Type B pancreatic cell (in vitro differentiated cells): Measurements from ENCODE around the gene CCNY. TPM values are rescaled to one million over a fixed set of nuclear protein-coding genes. Genes with fewer than 3 reads are reported as not detected.

Experiments
- DNase-seq: peaks from one replicate; pipeline ENCODE4 v3.0.0; 2021; ENCODE audit warnings: mixed read lengths; ENCODE audit not compliant: unreplicated experiment; ENCODE audit errors: extremely low spot score
- H3K27ac Mint-ChIP-seq: 2 replicates; pipeline ENCODE4 v1.8.0; 2021; ENCODE audit warnings: mild to moderate bottlenecking, mixed read lengths
- H3K27me3 Mint-ChIP-seq: 2 replicates; pipeline ENCODE4 v1.8.0; 2021; ENCODE audit warnings: mixed read lengths
- H3K36me3 Mint-ChIP-seq: 2 replicates; pipeline ENCODE4 v1.8.0; 2021; ENCODE audit warnings: mixed read lengths
- H3K4me1 Mint-ChIP-seq: one replicate; pipeline ENCODE4 v1.8.0; 2021; ENCODE audit warnings: mixed read lengths; ENCODE audit not compliant: unreplicated experiment
- H3K4me3 Mint-ChIP-seq: 2 replicates; pipeline ENCODE4 v1.8.0; 2021; ENCODE audit warnings: mild to moderate bottlenecking, mixed read lengths
- H3K9me3 Mint-ChIP-seq: 2 replicates; pipeline ENCODE4 v1.8.0; 2021; ENCODE audit warnings: mixed read lengths
- total RNA-seq: library from RNA; stranded (reverse); gene quantifications from 2 replicates; pipeline ENCODE4 v1.2.1, GENCODE V29; 2021; ENCODE audit warnings: low replicate concordance
- TF ChIP-seq, protein P1 (sequence below): fragments of 200-600 bp; sonication (generic); conservative IDR thresholded peaks from 2 replicates; pipeline ENCODE4 v1.5.0; 2021; ENCODE audit warnings: antibody characterized with exemption, mild to moderate bottlenecking

CCNY gene
- total RNA-seq, 1 donor from 2014 or later, result 74.6 TPM

- H3K9me3 Mint-ChIP-seq, result peaks cover 29% of the 10 kb centered on the region
- no peak for DNase-seq
- no peaks in the 10 kb centered on the region for H3K27me3 Mint-ChIP-seq
- peaks cover 20% of the 10 kb centered on the region for H3K36me3 Mint-ChIP-seq
- peaks cover 2% of the 10 kb centered on the region for H3K4me1 Mint-ChIP-seq
- no peak overlapping the region for H3K4me3 Mint-ChIP-seq
- H3K27ac Mint-ChIP-seq, result no peak overlapping the region
- TF ChIP-seq, protein P1, sequence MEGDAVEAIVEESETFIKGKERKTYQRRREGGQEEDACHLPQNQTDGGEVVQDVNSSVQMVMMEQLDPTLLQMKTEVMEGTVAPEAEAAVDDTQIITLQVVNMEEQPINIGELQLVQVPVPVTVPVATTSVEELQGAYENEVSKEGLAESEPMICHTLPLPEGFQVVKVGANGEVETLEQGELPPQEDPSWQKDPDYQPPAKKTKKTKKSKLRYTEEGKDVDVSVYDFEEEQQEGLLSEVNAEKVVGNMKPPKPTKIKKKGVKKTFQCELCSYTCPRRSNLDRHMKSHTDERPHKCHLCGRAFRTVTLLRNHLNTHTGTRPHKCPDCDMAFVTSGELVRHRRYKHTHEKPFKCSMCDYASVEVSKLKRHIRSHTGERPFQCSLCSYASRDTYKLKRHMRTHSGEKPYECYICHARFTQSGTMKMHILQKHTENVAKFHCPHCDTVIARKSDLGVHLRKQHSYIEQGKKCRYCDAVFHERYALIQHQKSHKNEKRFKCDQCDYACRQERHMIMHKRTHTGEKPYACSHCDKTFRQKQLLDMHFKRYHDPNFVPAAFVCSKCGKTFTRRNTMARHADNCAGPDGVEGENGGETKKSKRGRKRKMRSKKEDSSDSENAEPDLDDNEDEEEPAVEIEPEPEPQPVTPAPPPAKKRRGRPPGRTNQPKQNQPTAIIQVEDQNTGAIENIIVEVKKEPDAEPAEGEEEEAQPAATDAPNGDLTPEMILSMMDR, result no peak
These were observed 106.3 kb downstream of the CCNY start for GRCh38 chr10:35442592-35442991.

DNA sequence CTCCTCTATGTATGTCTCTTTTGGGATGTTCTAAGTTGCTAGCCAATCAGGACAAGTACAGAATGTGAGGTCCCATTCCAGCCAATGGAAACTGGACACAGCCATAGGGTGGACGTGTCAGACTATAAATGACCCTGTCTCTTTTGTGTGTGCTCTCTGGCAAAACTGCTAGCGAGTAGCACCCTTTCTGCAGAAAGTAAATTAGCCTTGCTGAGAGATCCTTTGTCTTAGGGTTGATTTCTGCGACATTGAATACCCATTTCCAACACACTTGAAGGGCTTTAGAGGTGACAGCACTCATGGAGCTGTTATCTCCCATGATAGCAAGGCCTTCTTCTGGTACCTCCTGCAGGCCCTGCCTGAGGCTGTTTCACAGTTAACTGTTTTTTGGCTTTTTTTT is 107.5 kb downstream of the CCNY start:
- peaks cover 31% of the 10 kb centered on the region for H3K9me3 Mint-ChIP-seq
- H3K4me3 Mint-ChIP-seq, result no peak overlapping the region
- H3K27me3 Mint-ChIP-seq, result no peaks in the 10 kb centered on the region
- H3K27ac Mint-ChIP-seq, result no peak overlapping the region
- H3K4me1 Mint-ChIP-seq, result peaks cover 15% of the 10 kb centered on the region
- TF ChIP-seq, protein P1, result no peak
- DNase-seq, result no peak
- H3K36me3 Mint-ChIP-seq, result peaks cover 20% of the 10 kb centered on the region

GRCh38 chr10:35445150-35445884 is 109.0 kb downstream of the CCNY start:
- peaks cover 20% of the 10 kb centered on the region for H3K36me3 Mint-ChIP-seq
- no peak overlapping the region for H3K4me3 Mint-ChIP-seq
- DNase-seq, result no peak
- peaks cover 29% of the 10 kb centered on the region for H3K4me1 Mint-ChIP-seq
- TF ChIP-seq, protein P1, result no peak
- H3K9me3 Mint-ChIP-seq, result peaks cover 28% of the 10 kb centered on the region
- no peaks in the 10 kb centered on the region for H3K27me3 Mint-ChIP-seq
- peak overlapping the region; percentile 1 for H3K27ac Mint-ChIP-seq

- no peak overlapping the region for H3K4me3 Mint-ChIP-seq
These were observed 110.1 kb downstream of the CCNY start for GRCh38 chr10:35446439-35446838.

GRCh38 chr10:35447693-35448407 is 111.5 kb downstream of the CCNY start:
- Mint-ChIP-seq H3K9me3 (peaks cover 15% of the 10 kb centered on the region), H3K27ac (peak overlapping the region; percentile 99)

More at GRCh38 chr10:35446439-35446838, 110.1 kb downstream of the CCNY start:
- DNase-seq, result no peak
- Mint-ChIP-seq H3K27me3 (no peaks in the 10 kb centered on the region), H3K36me3 (peaks cover 15% of the 10 kb centered on the region), H3K4me1 (peaks cover 32% of the 10 kb centered on the region), H3K9me3 (peaks cover 22% of the 10 kb centered on the region), H3K27ac (no peak overlapping the region)
- TF ChIP-seq, protein P1, result no peak

More at GRCh38 chr10:35447693-35448407, 111.5 kb downstream of the CCNY start:
- Mint-ChIP-seq H3K4me1 (peaks cover 32% of the 10 kb centered on the region), H3K4me3 (peak overlapping the region; percentile 81), H3K36me3 (peaks cover 5% of the 10 kb centered on the region), H3K27me3 (no peaks in the 10 kb centered on the region)
- DNase-seq, result no peak
- TF ChIP-seq, protein P1, result no peak
